ENCODE measurements around the gene CDK17.

GRCh38 chr12:96237035-96237434 is 163.2 kb downstream of the CDK17 start:
- no peak for TF ChIP-seq ZNF274 (IDR thresholded peaks at IDR 0.05; ENCODE audit: low read depth, low read length)
- TF ChIP-seq YY1 (IDR thresholded peaks at IDR 0.05; ENCODE audit: insufficient read depth, insufficient read length): no peak
- TF ChIP-seq SUZ12 (IDR thresholded peaks at IDR 0.05; ENCODE audit: extremely low read depth, insufficient read depth, insufficient read length): no peak

Measured in NT2/D1 (cell line).